Measurements from ENCODE around the gene ZMIZ1. TPM values are rescaled to one million over a fixed set of nuclear protein-coding genes. Genes with fewer than 3 reads are reported as not detected.

ZMIZ1 gene
- total and polyA plus RNA-seq, 9 donors = 16.3 to 55.7 (median 38.1) TPM

GRCh38 chr10:79152423-79152817 is 83.7 kb downstream of the ZMIZ1 start:
- peaks cover 15% of the 10 kb centered on the region for H3K36me3 ChIP-seq (ENCODE audit: control insufficient read depth, insufficient read depth, low read length)
- no peaks in the 10 kb centered on the region for H3K27me3 ChIP-seq (ENCODE audit: control insufficient read depth, insufficient read depth, low read length)
- DNase-seq = no peak
- H3K4me3 ChIP-seq (ENCODE audit: low read length) = no peak overlapping the region
- peak overlapping the region; percentile 13 for H3K27ac ChIP-seq (ENCODE audit: low read length)
- no CpG with 5 or more reads among the region's 7 CpGs for WGBS (ENCODE audit: insufficient coverage)
- peaks cover 98% of the 10 kb centered on the region for H3K4me1 ChIP-seq (ENCODE audit: control insufficient read depth, insufficient read depth, low read length)
- no peaks in the 10 kb centered on the region for H3K9me3 ChIP-seq (replicated peaks; ENCODE audit: control insufficient read depth, low read depth, low read length)

DNA sequence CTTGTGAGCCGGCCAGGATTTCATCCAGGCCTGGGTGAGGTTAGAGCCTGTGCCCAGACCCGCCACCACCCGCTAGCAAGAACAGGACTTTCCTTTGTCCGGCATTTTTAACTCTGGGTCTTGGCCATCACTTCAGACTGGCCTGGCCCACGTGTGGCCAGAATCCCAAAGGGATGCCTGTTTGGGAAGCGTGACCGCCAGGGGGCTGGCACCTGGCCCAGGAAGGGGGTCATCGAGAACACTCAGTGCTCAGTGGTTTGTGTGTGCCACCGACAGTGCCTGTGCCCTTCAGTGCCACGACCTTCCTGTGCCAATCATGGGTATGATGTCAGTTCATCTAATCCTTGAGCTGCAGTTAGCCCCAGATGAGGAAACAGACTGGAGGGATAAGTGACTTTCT is 85.0 kb downstream of the ZMIZ1 start:
- DNase-seq = no peak
- no peak overlapping the region for H3K27ac ChIP-seq (ENCODE audit: low read length)
- WGBS (ENCODE audit: insufficient coverage) = 74% methylated on average over 10 of the region's 10 CpGs
- H3K9me3 ChIP-seq (replicated peaks; ENCODE audit: control insufficient read depth, low read depth, low read length) = no peaks in the 10 kb centered on the region
- no peak overlapping the region for H3K4me3 ChIP-seq (ENCODE audit: low read length)
- H3K36me3 ChIP-seq (ENCODE audit: control insufficient read depth, insufficient read depth, low read length) = peaks cover 12% of the 10 kb centered on the region
- H3K27me3 ChIP-seq (ENCODE audit: control insufficient read depth, insufficient read depth, low read length) = no peaks in the 10 kb centered on the region
- H3K4me1 ChIP-seq (ENCODE audit: control insufficient read depth, insufficient read depth, low read length) = peaks cover 98% of the 10 kb centered on the region

DNA sequence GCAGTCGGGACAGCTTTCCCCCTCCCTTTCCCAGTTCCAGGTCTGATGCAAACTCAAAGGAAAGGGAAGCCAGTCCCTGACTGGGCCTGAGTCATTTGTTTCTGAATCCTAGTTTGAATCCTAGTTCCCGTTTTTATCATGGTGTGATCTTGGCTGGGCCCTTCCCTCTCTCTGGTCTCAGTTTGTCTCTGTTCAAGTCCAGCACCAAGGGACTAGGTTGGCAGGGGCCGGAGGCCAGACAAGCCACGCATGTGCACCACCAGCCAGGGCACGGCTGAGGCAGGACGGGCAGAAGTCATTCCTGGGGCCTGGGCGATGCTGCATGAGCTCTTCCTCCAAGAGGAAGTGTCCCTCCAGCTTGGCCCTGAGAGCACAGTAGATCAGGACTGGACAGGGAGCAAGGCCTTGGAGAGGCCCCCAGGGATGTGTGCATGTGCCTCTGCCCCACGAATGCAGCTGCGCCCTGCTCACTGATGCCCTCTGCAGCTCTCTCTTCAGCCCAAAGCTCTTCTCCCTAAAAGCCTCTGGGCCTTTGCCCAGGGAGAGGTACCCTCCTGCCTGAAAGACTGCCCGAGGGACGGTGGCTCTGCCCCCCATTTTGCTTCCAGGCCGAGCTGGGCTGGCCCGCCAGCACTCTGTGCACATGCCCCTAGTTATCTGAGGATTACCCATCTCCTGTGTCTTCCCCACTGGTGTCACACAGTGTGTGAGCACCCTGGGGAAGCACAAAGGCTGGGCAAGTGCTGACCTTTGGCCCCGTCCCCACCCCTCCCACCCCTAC is 86.7 kb downstream of the ZMIZ1 start:
- Histone ChIP-seq H3K4me3 (ENCODE audit: low read length) (no peak overlapping the region), H3K4me1 (ENCODE audit: control insufficient read depth, insufficient read depth, low read length) (peaks cover 98% of the 10 kb centered on the region), H3K36me3 (ENCODE audit: control insufficient read depth, insufficient read depth, low read length) (peaks cover 12% of the 10 kb centered on the region), H3K27me3 (ENCODE audit: control insufficient read depth, insufficient read depth, low read length) (no peaks in the 10 kb centered on the region), H3K27ac (ENCODE audit: low read length) (no peak overlapping the region), H3K9me3 (replicated peaks; ENCODE audit: control insufficient read depth, low read depth, low read length) (no peaks in the 10 kb centered on the region)
- 80% methylated on average over 9 of the region's 14 CpGs for WGBS (ENCODE audit: insufficient coverage)
- DNase-seq = no peak

- Histone ChIP-seq H3K36me3 (ENCODE audit: control insufficient read depth, insufficient read depth, low read length) (peaks cover 12% of the 10 kb centered on the region), H3K27ac (ENCODE audit: low read length) (peak overlapping the region; percentile 82), H3K9me3 (replicated peaks; ENCODE audit: control insufficient read depth, low read depth, low read length) (no peaks in the 10 kb centered on the region), H3K4me3 (ENCODE audit: low read length) (no peak overlapping the region), H3K27me3 (ENCODE audit: control insufficient read depth, insufficient read depth, low read length) (no peaks in the 10 kb centered on the region), H3K4me1 (ENCODE audit: control insufficient read depth, insufficient read depth, low read length) (peaks cover 95% of the 10 kb centered on the region)
- WGBS (ENCODE audit: insufficient coverage) = 79% methylated on average over 16 of the region's 22 CpGs
- no peak for DNase-seq
Measured at GRCh38 chr10:79156334-79157274, 87.8 kb downstream of the ZMIZ1 start.

- no peaks in the 10 kb centered on the region for H3K9me3 ChIP-seq (replicated peaks; ENCODE audit: control insufficient read depth, low read depth, low read length)
- WGBS (ENCODE audit: insufficient coverage) = 39% methylated on average over 5 of the region's 5 CpGs
- H3K27ac ChIP-seq (ENCODE audit: low read length) = peak overlapping the region; percentile 82
- H3K36me3 ChIP-seq (ENCODE audit: control insufficient read depth, insufficient read depth, low read length) = peaks cover 21% of the 10 kb centered on the region
- no peaks in the 10 kb centered on the region for H3K27me3 ChIP-seq (ENCODE audit: control insufficient read depth, insufficient read depth, low read length)
- H3K4me1 ChIP-seq (ENCODE audit: control insufficient read depth, insufficient read depth, low read length) = peaks cover 89% of the 10 kb centered on the region
- no peak for DNase-seq
- no peak overlapping the region for H3K4me3 ChIP-seq (ENCODE audit: low read length)
Measured at GRCh38 chr10:79158004-79158340, 89.2 kb downstream of the ZMIZ1 start.

- H3K4me3 ChIP-seq (ENCODE audit: low read length) = no peak overlapping the region
- H3K4me1 ChIP-seq (ENCODE audit: control insufficient read depth, insufficient read depth, low read length) = peaks cover 86% of the 10 kb centered on the region
- H3K9me3 ChIP-seq (replicated peaks; ENCODE audit: control insufficient read depth, low read depth, low read length) = no peaks in the 10 kb centered on the region
- H3K27ac ChIP-seq (ENCODE audit: low read length) = peak overlapping the region; percentile 82
- no peak for DNase-seq
- 76% methylated on average over 5 of the region's 9 CpGs for WGBS (ENCODE audit: insufficient coverage)
- no peaks in the 10 kb centered on the region for H3K27me3 ChIP-seq (ENCODE audit: control insufficient read depth, insufficient read depth, low read length)
- H3K36me3 ChIP-seq (ENCODE audit: control insufficient read depth, insufficient read depth, low read length) = peaks cover 24% of the 10 kb centered on the region
Measured at GRCh38 chr10:79158402-79159097, 89.8 kb downstream of the ZMIZ1 start.

GRCh38 chr10:79159141-79159651 is 90.4 kb downstream of the ZMIZ1 start:
- H3K9me3 ChIP-seq (replicated peaks; ENCODE audit: control insufficient read depth, low read depth, low read length) = no peaks in the 10 kb centered on the region
- no peaks in the 10 kb centered on the region for H3K27me3 ChIP-seq (ENCODE audit: control insufficient read depth, insufficient read depth, low read length)
- no peak for DNase-seq
- no peak overlapping the region for H3K4me3 ChIP-seq (ENCODE audit: low read length)
- H3K27ac ChIP-seq (ENCODE audit: low read length) = peak overlapping the region; percentile 55
- 41% methylated on average over 11 of the region's 18 CpGs for WGBS (ENCODE audit: insufficient coverage)
- peaks cover 79% of the 10 kb centered on the region for H3K4me1 ChIP-seq (ENCODE audit: control insufficient read depth, insufficient read depth, low read length)
- peaks cover 21% of the 10 kb centered on the region for H3K36me3 ChIP-seq (ENCODE audit: control insufficient read depth, insufficient read depth, low read length)

GRCh38 chr10:79159785-79160184 is 91.0 kb downstream of the ZMIZ1 start:
- Histone ChIP-seq H3K4me1 (ENCODE audit: control insufficient read depth, insufficient read depth, low read length) (peaks cover 78% of the 10 kb centered on the region), H3K4me3 (ENCODE audit: low read length) (no peak overlapping the region), H3K36me3 (ENCODE audit: control insufficient read depth, insufficient read depth, low read length) (peaks cover 20% of the 10 kb centered on the region), H3K27ac (ENCODE audit: low read length) (peak overlapping the region; percentile 55), H3K27me3 (ENCODE audit: control insufficient read depth, insufficient read depth, low read length) (no peaks in the 10 kb centered on the region), H3K9me3 (replicated peaks; ENCODE audit: control insufficient read depth, low read depth, low read length) (no peaks in the 10 kb centered on the region)
- 14% methylated on average over 11 of the region's 15 CpGs for WGBS (ENCODE audit: insufficient coverage)
- peak; percentile 83 for DNase-seq

DNA sequence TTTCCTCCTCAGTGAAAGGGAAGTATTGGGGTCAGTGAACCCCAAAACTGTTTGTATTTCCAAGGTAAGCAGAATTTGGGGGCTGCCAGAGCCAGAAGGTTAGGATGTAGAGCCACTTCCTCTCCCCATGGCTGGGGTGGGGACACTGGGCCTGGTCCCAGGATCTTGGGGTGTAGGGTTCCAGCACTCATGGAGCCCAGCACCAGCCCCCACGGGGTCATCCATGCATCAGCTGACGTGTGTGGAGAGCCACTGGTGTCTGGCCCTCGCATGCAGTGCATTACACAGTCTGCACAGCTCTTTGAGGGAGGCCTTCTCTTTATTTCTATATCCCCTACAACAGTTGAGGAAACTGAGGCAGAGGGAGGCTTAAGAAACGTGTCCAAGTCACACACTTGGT is 91.4 kb downstream of the ZMIZ1 start:
- no peak for DNase-seq

More for the DNA sequence above, 91.4 kb downstream of the ZMIZ1 start:
- no peaks in the 10 kb centered on the region for H3K9me3 ChIP-seq (replicated peaks; ENCODE audit: control insufficient read depth, low read depth, low read length)
- WGBS (ENCODE audit: insufficient coverage) = 66% methylated on average over 3 of the region's 4 CpGs
- H3K27me3 ChIP-seq (ENCODE audit: control insufficient read depth, insufficient read depth, low read length) = no peaks in the 10 kb centered on the region
- H3K4me3 ChIP-seq (ENCODE audit: low read length) = no peak overlapping the region
- peak overlapping the region; percentile 55 for H3K27ac ChIP-seq (ENCODE audit: low read length)
- H3K36me3 ChIP-seq (ENCODE audit: control insufficient read depth, insufficient read depth, low read length) = peaks cover 20% of the 10 kb centered on the region
- H3K4me1 ChIP-seq (ENCODE audit: control insufficient read depth, insufficient read depth, low read length) = peaks cover 78% of the 10 kb centered on the region
